NB4 (cell line): ENCODE measurements around the gene HS3ST6.
"Not testable (repeated sequence)": the region's sequence is repeated elsewhere in the genome, so short reads cannot be mapped to it uniquely, and the experiment has no call there.

ENCODE experiments used
- MAX ChIP-seq: IDR thresholded peaks from 2 replicates; pipeline ENCODE4 v1.6.1; 2011; ENCODE audit warnings: low read depth, low read length
- MYC ChIP-seq: IDR thresholded peaks from 2 replicates; pipeline ENCODE4 v1.6.1; 2011; ENCODE audit warnings: low read depth, low read length
- POLR2A ChIP-seq: IDR thresholded peaks from 2 replicates; pipeline ENCODE4 v1.6.1; 2011; ENCODE audit warnings: mild to moderate bottlenecking; ENCODE audit not compliant: insufficient read length; ENCODE audit errors: extremely low read depth
- TF ChIP-seq, protein P1 (sequence below): IDR thresholded peaks from one replicate; pipeline ENCODE4 v1.5.1; 2012; ENCODE audit warnings: low read depth, low read length

DNA sequence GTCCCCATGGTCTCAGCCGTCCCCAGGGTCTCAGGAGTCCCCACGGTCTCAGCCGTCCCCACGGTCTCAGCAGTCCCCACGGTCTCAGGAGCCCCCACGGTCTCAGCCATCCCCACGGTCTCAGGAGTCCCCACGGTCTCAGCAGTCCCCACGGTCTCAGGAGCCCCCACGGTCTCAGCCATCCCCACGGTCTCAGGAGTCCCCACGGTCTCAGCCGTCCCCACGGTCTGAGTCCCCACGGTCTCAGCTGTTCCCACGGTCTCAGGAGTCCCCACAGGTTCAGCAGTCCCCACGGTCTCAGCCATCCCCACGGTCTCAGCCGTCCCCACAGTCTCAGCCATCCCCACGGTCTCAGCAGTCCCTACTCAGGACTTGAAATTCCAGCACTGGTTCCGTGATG is 1.9 kb upstream of the HS3ST6 start:
- not testable (repeated sequence) for TF ChIP-seq POLR2A, MYC, MAX
- TF ChIP-seq, protein P1, sequence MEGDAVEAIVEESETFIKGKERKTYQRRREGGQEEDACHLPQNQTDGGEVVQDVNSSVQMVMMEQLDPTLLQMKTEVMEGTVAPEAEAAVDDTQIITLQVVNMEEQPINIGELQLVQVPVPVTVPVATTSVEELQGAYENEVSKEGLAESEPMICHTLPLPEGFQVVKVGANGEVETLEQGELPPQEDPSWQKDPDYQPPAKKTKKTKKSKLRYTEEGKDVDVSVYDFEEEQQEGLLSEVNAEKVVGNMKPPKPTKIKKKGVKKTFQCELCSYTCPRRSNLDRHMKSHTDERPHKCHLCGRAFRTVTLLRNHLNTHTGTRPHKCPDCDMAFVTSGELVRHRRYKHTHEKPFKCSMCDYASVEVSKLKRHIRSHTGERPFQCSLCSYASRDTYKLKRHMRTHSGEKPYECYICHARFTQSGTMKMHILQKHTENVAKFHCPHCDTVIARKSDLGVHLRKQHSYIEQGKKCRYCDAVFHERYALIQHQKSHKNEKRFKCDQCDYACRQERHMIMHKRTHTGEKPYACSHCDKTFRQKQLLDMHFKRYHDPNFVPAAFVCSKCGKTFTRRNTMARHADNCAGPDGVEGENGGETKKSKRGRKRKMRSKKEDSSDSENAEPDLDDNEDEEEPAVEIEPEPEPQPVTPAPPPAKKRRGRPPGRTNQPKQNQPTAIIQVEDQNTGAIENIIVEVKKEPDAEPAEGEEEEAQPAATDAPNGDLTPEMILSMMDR = not testable (repeated sequence)
